ENCODE data around the gene MTIF3. TPM values are rescaled to one million over a fixed set of nuclear protein-coding genes. Genes with fewer than 3 reads are reported as not detected.
A peak's percentile ranks its signal among the peaks of the same experiment; 100 is the strongest.

MTIF3 gene
- polyA plus RNA-seq (66.5 and 68.8 TPM in 2 replicates), polyA minus RNA-seq (35.3 and 44.6 TPM in 2 replicates)

- Histone ChIP-seq H3K27me3 (ENCODE audit: insufficient read depth, low read depth, low read length) (peaks cover 8% of the 10 kb centered on the region), H3K36me3 (ENCODE audit: insufficient read depth, low read length) (no peaks in the 10 kb centered on the region), H3K4me3 (ENCODE audit: low read length) (peak within 1 kb of the TSS; percentile 87), H2AFZ (ENCODE audit: low read depth, low read length) (peak within 1 kb of the TSS; percentile 91), H3K9ac (ENCODE audit: low read length) (peak within 1 kb of the TSS; percentile 94), H4K20me1 (ENCODE audit: insufficient read depth) (no peaks in the 10 kb centered on the region), H3K9me2 (ENCODE audit: insufficient read depth, low read length) (no peaks in the 10 kb centered on the region), H3K9me3 (ENCODE audit: low read length) (no peaks in the 10 kb centered on the region), H3K79me2 (replicated peaks; ENCODE audit: insufficient read depth, low read length) (peaks cover 12% of the 10 kb centered on the region), H3K27ac (ENCODE audit: low read length) (peak within 1 kb of the TSS; percentile 94), H3K4me2 (ENCODE audit: low read length) (peak within 1 kb of the TSS; percentile 95), H3F3A (ENCODE audit: insufficient read depth, low read length, poor library complexity, severe bottlenecking) (no peaks in the 10 kb centered on the region)
- TF ChIP-seq EP300 (conservative IDR thresholded peaks at IDR 0.05; ENCODE audit: poor library complexity, severe bottlenecking), result peak; percentile 46
- TF ChIP-seq POLR2AphosphoS5 (IDR thresholded peaks at IDR 0.05), result peak; percentile 90
- TF ChIP-seq, protein P1, sequence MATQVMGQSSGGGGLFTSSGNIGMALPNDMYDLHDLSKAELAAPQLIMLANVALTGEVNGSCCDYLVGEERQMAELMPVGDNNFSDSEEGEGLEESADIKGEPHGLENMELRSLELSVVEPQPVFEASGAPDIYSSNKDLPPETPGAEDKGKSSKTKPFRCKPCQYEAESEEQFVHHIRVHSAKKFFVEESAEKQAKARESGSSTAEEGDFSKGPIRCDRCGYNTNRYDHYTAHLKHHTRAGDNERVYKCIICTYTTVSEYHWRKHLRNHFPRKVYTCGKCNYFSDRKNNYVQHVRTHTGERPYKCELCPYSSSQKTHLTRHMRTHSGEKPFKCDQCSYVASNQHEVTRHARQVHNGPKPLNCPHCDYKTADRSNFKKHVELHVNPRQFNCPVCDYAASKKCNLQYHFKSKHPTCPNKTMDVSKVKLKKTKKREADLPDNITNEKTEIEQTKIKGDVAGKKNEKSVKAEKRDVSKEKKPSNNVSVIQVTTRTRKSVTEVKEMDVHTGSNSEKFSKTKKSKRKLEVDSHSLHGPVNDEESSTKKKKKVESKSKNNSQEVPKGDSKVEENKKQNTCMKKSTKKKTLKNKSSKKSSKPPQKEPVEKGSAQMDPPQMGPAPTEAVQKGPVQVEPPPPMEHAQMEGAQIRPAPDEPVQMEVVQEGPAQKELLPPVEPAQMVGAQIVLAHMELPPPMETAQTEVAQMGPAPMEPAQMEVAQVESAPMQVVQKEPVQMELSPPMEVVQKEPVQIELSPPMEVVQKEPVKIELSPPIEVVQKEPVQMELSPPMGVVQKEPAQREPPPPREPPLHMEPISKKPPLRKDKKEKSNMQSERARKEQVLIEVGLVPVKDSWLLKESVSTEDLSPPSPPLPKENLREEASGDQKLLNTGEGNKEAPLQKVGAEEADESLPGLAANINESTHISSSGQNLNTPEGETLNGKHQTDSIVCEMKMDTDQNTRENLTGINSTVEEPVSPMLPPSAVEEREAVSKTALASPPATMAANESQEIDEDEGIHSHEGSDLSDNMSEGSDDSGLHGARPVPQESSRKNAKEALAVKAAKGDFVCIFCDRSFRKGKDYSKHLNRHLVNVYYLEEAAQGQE (IDR thresholded peaks at IDR 0.05; ENCODE audit: borderline replicate concordance), result peak; percentile 11
- peak; percentile 81 for TF ChIP-seq TAF1 (IDR thresholded peaks at IDR 0.05; ENCODE audit: low read depth)
- peak; percentile 38 for TF ChIP-seq RAD21 (conservative IDR thresholded peaks at IDR 0.05)
- TF ChIP-seq EZH2 (IDR thresholded peaks at IDR 0.05; ENCODE audit: borderline replicate concordance, insufficient read depth, low read length, poor library complexity, severe bottlenecking), result no peak
Measured at GRCh38 chr13:27449936-27450828, at the start of gene MTIF3. Gene MTIF3 (minus strand): TSS chr13:27450564. CDS start chr13:27440448, 10,116 bp downstream.

DNA sequence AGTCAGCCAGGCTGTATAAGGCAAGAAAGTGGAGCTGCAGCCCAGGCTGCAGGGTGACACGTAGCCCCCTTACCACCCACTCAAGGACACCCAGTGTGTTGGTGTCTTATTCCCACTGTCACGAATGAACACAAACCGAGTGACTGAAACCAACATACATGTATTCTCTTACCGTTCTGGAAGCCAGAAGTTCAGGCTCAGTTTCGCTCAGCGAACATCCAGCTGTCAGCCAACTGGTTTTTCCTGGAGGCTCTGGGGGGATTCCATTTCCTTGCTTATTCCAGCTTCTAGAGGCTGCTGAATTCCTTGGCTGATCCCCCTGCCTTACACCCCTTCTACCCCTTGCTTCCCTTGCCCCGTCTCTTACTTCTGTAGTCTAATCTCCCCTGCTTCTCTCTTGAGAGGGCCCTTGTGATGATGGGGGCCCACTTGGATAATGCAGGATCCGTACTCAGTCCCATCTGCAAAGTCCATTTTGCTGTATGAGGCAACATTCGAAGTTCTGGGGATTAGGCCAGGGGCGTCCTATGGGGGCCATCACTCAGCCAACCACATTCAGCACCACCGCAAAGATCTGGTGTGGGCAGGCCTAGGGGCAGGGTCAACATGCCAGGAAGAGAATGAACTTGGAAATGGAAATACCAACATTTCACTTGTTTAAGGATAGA, 47.3 kb upstream of the MTIF3 start:
- Histone ChIP-seq H3K27me3 (ENCODE audit: insufficient read depth, low read depth, low read length) (no peaks in the 10 kb centered on the region), H3K79me2 (replicated peaks; ENCODE audit: insufficient read depth, low read length) (no peaks in the 10 kb centered on the region), H4K20me1 (ENCODE audit: insufficient read depth) (no peaks in the 10 kb centered on the region), H3K27ac (ENCODE audit: low read length) (no peak overlapping the region), H3K4me3 (ENCODE audit: low read length) (no peak overlapping the region), H2AFZ (ENCODE audit: low read depth, low read length) (no peak overlapping the region), H3K9me3 (ENCODE audit: low read length) (no peaks in the 10 kb centered on the region), H3K36me3 (ENCODE audit: insufficient read depth, low read length) (no peaks in the 10 kb centered on the region), H3K9ac (ENCODE audit: low read length) (no peak overlapping the region), H3K4me2 (ENCODE audit: low read length) (no peak overlapping the region), H3F3A (ENCODE audit: insufficient read depth, low read length, poor library complexity, severe bottlenecking) (no peaks in the 10 kb centered on the region), H3K9me2 (ENCODE audit: insufficient read depth, low read length) (no peaks in the 10 kb centered on the region)
- no peak for TF ChIP-seq CTCF (IDR thresholded peaks at IDR 0.05; ENCODE audit: poor library complexity, severe bottlenecking)
- no peak for TF ChIP-seq TAF1 (IDR thresholded peaks at IDR 0.05; ENCODE audit: low read depth)
- TF ChIP-seq EZH2 (IDR thresholded peaks at IDR 0.05; ENCODE audit: borderline replicate concordance, insufficient read depth, low read length, poor library complexity, severe bottlenecking), result no peak
- TF ChIP-seq SMC3 (conservative IDR thresholded peaks at IDR 0.05; ENCODE audit: poor library complexity), result no peak
- TF ChIP-seq, protein P1 (IDR thresholded peaks at IDR 0.05; ENCODE audit: borderline replicate concordance), result no peak
- TF ChIP-seq POLR2AphosphoS5 (IDR thresholded peaks at IDR 0.05), result no peak

All from neural cell (in vitro differentiated cells).